Hepatocyte (in vitro differentiated cells): ENCODE data around the gene VPS4B.

Experiments used
- EZH2 ChIP-seq: fragments of 200-600 bp; sonication (generic); IDR thresholded peaks from 2 replicates; pipeline ENCODE4 v1.6.1; 2016; ENCODE audit warnings: antibody characterized with exemption, mild to moderate bottlenecking, borderline replicate concordance
- EZH2phosphoT487 ChIP-seq: fragments of 200-600 bp; sonication (generic); IDR thresholded peaks from one replicate; pipeline ENCODE4 v1.6.1; 2018; ENCODE audit warnings: antibody characterized with exemption, mild to moderate bottlenecking, low read depth, moderate library complexity; ENCODE audit not compliant: unreplicated experiment, severe bottlenecking
- TF ChIP-seq, protein P1 (sequence below): fragments of 200-600 bp; sonication (generic); IDR thresholded peaks from 2 replicates; pipeline ENCODE4 v1.5.1; 2016; ENCODE audit warnings: antibody characterized with exemption, mild to moderate bottlenecking; ENCODE audit not compliant: poor library complexity

DNA sequence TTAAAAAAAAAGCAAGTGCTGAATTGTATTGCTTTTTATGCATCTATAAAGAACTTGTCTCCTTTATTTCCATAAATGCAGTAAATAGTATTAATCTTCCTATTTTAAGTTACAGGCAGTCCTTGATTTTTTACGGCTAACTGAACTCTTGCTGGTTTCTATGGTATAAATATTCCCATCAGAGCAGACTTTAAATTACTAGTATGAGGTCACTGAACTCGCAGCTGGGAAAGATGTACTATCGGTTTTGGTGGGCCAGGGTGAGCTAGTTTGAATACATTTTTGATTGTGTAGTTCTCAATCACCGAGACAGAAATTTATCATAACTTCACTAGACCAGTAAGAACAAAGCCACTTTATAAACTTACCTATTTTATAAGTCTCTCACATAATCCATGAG lies 34.4 kb downstream of the VPS4B start:
- TF ChIP-seq, protein P1, sequence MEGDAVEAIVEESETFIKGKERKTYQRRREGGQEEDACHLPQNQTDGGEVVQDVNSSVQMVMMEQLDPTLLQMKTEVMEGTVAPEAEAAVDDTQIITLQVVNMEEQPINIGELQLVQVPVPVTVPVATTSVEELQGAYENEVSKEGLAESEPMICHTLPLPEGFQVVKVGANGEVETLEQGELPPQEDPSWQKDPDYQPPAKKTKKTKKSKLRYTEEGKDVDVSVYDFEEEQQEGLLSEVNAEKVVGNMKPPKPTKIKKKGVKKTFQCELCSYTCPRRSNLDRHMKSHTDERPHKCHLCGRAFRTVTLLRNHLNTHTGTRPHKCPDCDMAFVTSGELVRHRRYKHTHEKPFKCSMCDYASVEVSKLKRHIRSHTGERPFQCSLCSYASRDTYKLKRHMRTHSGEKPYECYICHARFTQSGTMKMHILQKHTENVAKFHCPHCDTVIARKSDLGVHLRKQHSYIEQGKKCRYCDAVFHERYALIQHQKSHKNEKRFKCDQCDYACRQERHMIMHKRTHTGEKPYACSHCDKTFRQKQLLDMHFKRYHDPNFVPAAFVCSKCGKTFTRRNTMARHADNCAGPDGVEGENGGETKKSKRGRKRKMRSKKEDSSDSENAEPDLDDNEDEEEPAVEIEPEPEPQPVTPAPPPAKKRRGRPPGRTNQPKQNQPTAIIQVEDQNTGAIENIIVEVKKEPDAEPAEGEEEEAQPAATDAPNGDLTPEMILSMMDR = no peak
- no peak for TF ChIP-seq EZH2
- TF ChIP-seq EZH2phosphoT487 = no peak
